ENCODE data around the gene HMCN1.
"Not testable (repeated sequence)": the region's sequence is repeated elsewhere in the genome, so short reads cannot be mapped to it uniquely, and the experiment has no call there.

The HMCN1 gene

GRCh38 chr1:185742403-185742802 lies 8.2 kb downstream of the HMCN1 start:
- no peak for DNase-seq

GRCh38 chr1:185745165-185745564 lies 11.0 kb downstream of the HMCN1 start:
- DNase-seq, result no peak

- DNase-seq, result no peak
These were observed 24.9 kb downstream of the HMCN1 start for GRCh38 chr1:185759061-185759460.

GRCh38 chr1:185761841-185762240 lies 27.6 kb downstream of the HMCN1 start:
- DNase-seq, result no peak

GRCh38 chr1:185767508-185768120 lies 33.4 kb downstream of the HMCN1 start:
- DNase-seq, result no peak

GRCh38 chr1:185768371-185768770 lies 34.2 kb downstream of the HMCN1 start:
- no peak for DNase-seq

GRCh38 chr1:185769136-185769535 lies 34.9 kb downstream of the HMCN1 start:
- DNase-seq, result no peak

GRCh38 chr1:185774394-185774793 lies 40.2 kb downstream of the HMCN1 start:
- DNase-seq, result no peak

- DNase-seq, result no peak
These were observed 41.3 kb downstream of the HMCN1 start for GRCh38 chr1:185775501-185775900.

GRCh38 chr1:185776522-185776921 lies 42.3 kb downstream of the HMCN1 start:
- DNase-seq, result no peak

GRCh38 chr1:185783860-185784259 lies 49.7 kb downstream of the HMCN1 start:
- DNase-seq, result not testable (repeated sequence)

- no peak for DNase-seq
These were observed 51.4 kb downstream of the HMCN1 start for GRCh38 chr1:185785586-185785985.

- DNase-seq, result no peak
These were observed 52.3 kb downstream of the HMCN1 start for GRCh38 chr1:185786524-185786923.

GRCh38 chr1:185787238-185787637 lies 53.0 kb downstream of the HMCN1 start:
- no peak for DNase-seq

- no peak for DNase-seq
These were observed 54.2 kb downstream of the HMCN1 start for GRCh38 chr1:185788386-185788785.

GRCh38 chr1:185789501-185790193 lies 55.5 kb downstream of the HMCN1 start:
- DNase-seq, result no peak

- no peak for DNase-seq
These were observed 56.1 kb downstream of the HMCN1 start for GRCh38 chr1:185790194-185790735.

GRCh38 chr1:185792040-185792439 lies 57.8 kb downstream of the HMCN1 start:
- no peak for DNase-seq

GRCh38 chr1:185794495-185794894 lies 60.3 kb downstream of the HMCN1 start:
- DNase-seq, result not testable (repeated sequence)

GRCh38 chr1:185795181-185795580 lies 61.0 kb downstream of the HMCN1 start:
- no peak for DNase-seq

- no peak for DNase-seq
These were observed 64.3 kb downstream of the HMCN1 start for GRCh38 chr1:185798505-185798904.

GRCh38 chr1:185803241-185803640 lies 69.0 kb downstream of the HMCN1 start:
- no peak for DNase-seq

GRCh38 chr1:185804206-185804605 lies 70.0 kb downstream of the HMCN1 start:
- DNase-seq, result no peak

- DNase-seq, result no peak
These were observed 70.4 kb downstream of the HMCN1 start for GRCh38 chr1:185804608-185805007.

GRCh38 chr1:185807275-185807674 lies 73.1 kb downstream of the HMCN1 start:
- DNase-seq, result no peak
